Activated gamma-delta T cell treated with anti-CD3 and anti-CD28 coated beads, Interleukin-2, amount 50 U/mL, for 16 hours (primary cell): ENCODE results near the gene BTG2.
A peak's percentile ranks its signal among the peaks of the same experiment; 100 is the strongest.

Experiments used
- DNase-seq: peaks from one replicate; pipeline ENCODE4 v3.0.0-alpha.2; 2020; ENCODE audit warnings: low read depth

Gene BTG2

GRCh38 chr1:203317429-203318228, 12.3 kb downstream of the BTG2 start:
- DNase-seq: no peak

- no peak for DNase-seq
These were observed 12.9 kb downstream of the BTG2 start for GRCh38 chr1:203318229-203318517.

- DNase-seq: peak; percentile 46
These were observed 15.4 kb downstream of the BTG2 start for GRCh38 chr1:203320591-203321272.

GRCh38 chr1:203321273-203322052, 16.1 kb downstream of the BTG2 start:
- DNase-seq: no peak

GRCh38 chr1:203322500-203323179, 17.3 kb downstream of the BTG2 start:
- DNase-seq: no peak

- DNase-seq: no peak
These were observed 18.3 kb downstream of the BTG2 start for GRCh38 chr1:203323587-203323986.

- no peak for DNase-seq
These were observed 19.0 kb downstream of the BTG2 start for GRCh38 chr1:203324105-203325025.

GRCh38 chr1:203325026-203325417, 19.7 kb downstream of the BTG2 start:
- peak; percentile 54 for DNase-seq

- DNase-seq: no peak
These were observed 20.2 kb downstream of the BTG2 start for GRCh38 chr1:203325418-203326091.

GRCh38 chr1:203326830-203327683, 21.7 kb downstream of the BTG2 start:
- DNase-seq: peak; percentile 91

- DNase-seq: peak; percentile 40
These were observed 22.6 kb downstream of the BTG2 start for GRCh38 chr1:203327684-203328457.

- no peak for DNase-seq
These were observed 23.4 kb downstream of the BTG2 start for GRCh38 chr1:203328714-203329122.

GRCh38 chr1:203331224-203331623, 25.9 kb downstream of the BTG2 start:
- DNase-seq: no peak

GRCh38 chr1:203335503-203335902, 30.2 kb downstream of the BTG2 start:
- DNase-seq: no peak

GRCh38 chr1:203336097-203336496, 30.8 kb downstream of the BTG2 start:
- DNase-seq: no peak

GRCh38 chr1:203338335-203339036, 33.2 kb downstream of the BTG2 start:
- DNase-seq: peak; percentile 34

GRCh38 chr1:203340112-203340790, 34.9 kb downstream of the BTG2 start:
- DNase-seq: peak; percentile 33
